DND-41 (cell line): ENCODE results near the gene TRIP10.

Experiments
- CTCF ChIP-seq: IDR thresholded peaks from 2 replicates; pipeline ENCODE4 v1.5.1; 2012; ENCODE audit warnings: borderline replicate concordance, low read length, moderate library complexity, mild to moderate bottlenecking; ENCODE audit not compliant: poor library complexity, severe bottlenecking; ENCODE audit errors: extremely low read depth
- EZH2 ChIP-seq: IDR thresholded peaks from 3 replicates; pipeline ENCODE4 v1.6.1; 2012; ENCODE audit warnings: borderline replicate concordance, low read depth, mild to moderate bottlenecking, moderate library complexity, low read length, inconsistent platforms; ENCODE audit not compliant: severe bottlenecking

- no peak for TF ChIP-seq CTCF
- TF ChIP-seq EZH2: no peak
These were observed 53.9 kb downstream of the TRIP10 start for GRCh38 chr19:6793411-6793810.
